ENCODE results near the gene PPAT. TPM values are rescaled to one million over a fixed set of nuclear protein-coding genes. Genes with fewer than 3 reads are reported as not detected.
A peak's percentile ranks its signal among the peaks of the same experiment; 100 is the strongest.

The PPAT gene
- total RNA-seq, 2 donors from 2014 or later, result 7.4 to 15.3 TPM

- Histone ChIP-seq H3K27ac (no peak overlapping the region), H3K27me3 (no peaks in the 10 kb centered on the region), H3K36me3 (no peaks in the 10 kb centered on the region), H3K4me3 (no peak overlapping the region), H3K9ac (ENCODE audit: low read depth in 2 of 2, low read length in 2 of 2) (no peak overlapping the region), H3K4me1 (peaks cover 4% of the 10 kb centered on the region), H3K9me3 (no peaks in the 10 kb centered on the region)
- DNase-seq, result no peak
- TF ChIP-seq CTCF (IDR thresholded peaks at IDR 0.05), result no peak
- intact Hi-C loops (cut with DNase I), result no loop called here
These were observed 30.4 kb downstream of the PPAT start for GRCh38 chr4:56405016-56405415.

- TF ChIP-seq CTCF (IDR thresholded peaks at IDR 0.05), result no peak
- Histone ChIP-seq H3K9ac (ENCODE audit: low read depth in 2 of 2, low read length in 2 of 2) (no peak overlapping the region), H3K9me3 (no peaks in the 10 kb centered on the region), H3K4me3 (no peak overlapping the region), H3K4me1 (no peaks in the 10 kb centered on the region), H3K27ac (no peak overlapping the region), H3K27me3 (no peaks in the 10 kb centered on the region), H3K36me3 (no peaks in the 10 kb centered on the region)
- intact Hi-C loops (cut with DNase I), result no loop called here
- no peak for DNase-seq
These were observed 34.9 kb downstream of the PPAT start for GRCh38 chr4:56400560-56400959.

DNA sequence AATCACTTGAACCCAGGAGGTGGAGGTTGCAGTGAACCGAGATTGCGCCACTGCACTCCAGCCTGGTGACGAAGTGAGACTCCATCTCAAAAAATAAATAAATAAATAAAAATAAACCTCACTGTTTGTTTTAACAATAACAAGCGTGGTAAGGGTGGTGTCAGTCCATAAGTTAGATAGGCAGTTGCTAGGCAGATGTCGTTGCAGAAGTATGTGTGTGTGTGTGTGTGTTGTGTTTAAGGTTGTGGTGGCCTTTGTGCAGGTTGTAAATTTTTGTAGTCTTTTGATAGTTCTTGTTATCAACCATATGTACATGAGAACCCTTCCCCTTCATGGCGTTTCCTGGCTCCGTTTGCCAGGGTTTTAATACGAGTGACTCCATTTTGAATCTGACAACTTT, 44.1 kb downstream of the PPAT start:
- no peak overlapping the region for H3K27ac ChIP-seq
- intact Hi-C loops (cut with DNase I), result no loop called here
- TF ChIP-seq CTCF (IDR thresholded peaks at IDR 0.05), result no peak
- peaks cover under 1% of the 10 kb centered on the region for H3K4me1 ChIP-seq
- no peaks in the 10 kb centered on the region for H3K27me3 ChIP-seq
- no peaks in the 10 kb centered on the region for H3K36me3 ChIP-seq
- no peak for DNase-seq
- no peak overlapping the region for H3K4me3 ChIP-seq
- no peak overlapping the region for H3K9ac ChIP-seq (ENCODE audit: low read depth in 2 of 2, low read length in 2 of 2)
- H3K9me3 ChIP-seq, result no peaks in the 10 kb centered on the region

GRCh38 chr4:56389558-56389957, 45.9 kb downstream of the PPAT start:
- Histone ChIP-seq H3K4me1 (peaks cover 3% of the 10 kb centered on the region), H3K27me3 (no peaks in the 10 kb centered on the region), H3K9ac (ENCODE audit: low read depth in 2 of 2, low read length in 2 of 2) (no peak overlapping the region), H3K36me3 (no peaks in the 10 kb centered on the region), H3K9me3 (no peaks in the 10 kb centered on the region), H3K27ac (no peak overlapping the region), H3K4me3 (no peak overlapping the region)
- intact Hi-C loops (cut with DNase I), result loop anchor here (5.0 kb wide), 1 partner anchor 78 kb away; the partner anchor contains the start of gene SRP72
- no peak for DNase-seq
- TF ChIP-seq CTCF (IDR thresholded peaks at IDR 0.05), result no peak

DNA sequence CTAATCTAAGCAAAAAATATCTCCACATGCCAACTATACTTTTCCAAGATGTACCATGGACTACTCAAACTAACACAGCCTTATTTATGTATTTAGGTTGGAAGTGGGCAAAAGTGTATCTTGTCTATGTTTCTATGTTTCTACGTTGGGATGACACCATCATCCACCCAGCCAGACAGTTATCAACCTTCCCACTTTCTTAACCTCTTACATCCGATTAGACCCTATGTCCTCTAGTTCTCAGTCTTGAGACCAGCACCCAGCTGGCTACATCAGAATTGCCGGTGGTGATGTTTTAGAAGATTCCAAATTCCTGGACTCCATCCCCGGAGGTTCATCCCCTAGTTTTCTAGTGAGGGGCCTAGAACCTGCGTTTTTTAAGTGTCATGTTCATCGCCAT, 47.1 kb downstream of the PPAT start:
- Histone ChIP-seq H3K27me3 (no peaks in the 10 kb centered on the region), H3K27ac (no peak overlapping the region), H3K9ac (ENCODE audit: low read depth in 2 of 2, low read length in 2 of 2) (peak overlapping the region; percentile 31 to 93), H3K36me3 (no peaks in the 10 kb centered on the region), H3K9me3 (no peaks in the 10 kb centered on the region), H3K4me3 (peak overlapping the region; percentile 61), H3K4me1 (peaks cover 3% of the 10 kb centered on the region)
- intact Hi-C loops (cut with DNase I), result loop anchor here (5.0 kb wide), 1 partner anchor 79 kb away; the partner anchor contains the start of gene SRP72
- TF ChIP-seq CTCF (IDR thresholded peaks at IDR 0.05), result no peak
- DNase-seq, result no peak
